Bronchial epithelial cell (primary cell): ENCODE measurements around the gene CAB39. TPM values are rescaled to one million over a fixed set of nuclear protein-coding genes. Genes with fewer than 3 reads are reported as not detected.
A peak's percentile ranks its signal among the peaks of the same experiment; 100 is the strongest.

Experiments
- DNase-seq: peaks from one replicate; pipeline ENCODE4 v3.0.0-alpha.2; 2010; ENCODE audit warnings: low read depth
- FAIRE-seq: peaks from 2 replicates; lab custom pipeline; 2011; peaks lifted over from hg19 to GRCh38; lab: Jason Lieb, UNC
- H3K27me3 ChIP-seq: 2 replicates; pipeline ENCODE4 v1.5.1; 2011; ENCODE audit warnings: low read length; ENCODE audit not compliant: control insufficient read depth, insufficient read depth
- H3K36me3 ChIP-seq: 2 replicates; pipeline ENCODE4 v1.5.1; 2011; ENCODE audit warnings: low read length; ENCODE audit not compliant: control insufficient read depth, insufficient read depth
- H3K4me3 ChIP-seq: 2 replicates; pipeline ENCODE4 v1.5.1; 2011; ENCODE audit warnings: mild to moderate bottlenecking, low read depth, low read length, control low read depth
- CTCF ChIP-seq: IDR thresholded peaks from 2 replicates; pipeline ENCODE4 v1.5.1; 2011; ENCODE audit warnings: mild to moderate bottlenecking, moderate library complexity, low read length, control low read depth, inconsistent platforms; ENCODE audit not compliant: insufficient read depth, severe bottlenecking
- total RNA-seq: library from RNA; depleted of rRNA; stranded (reverse); fragments of >200 nt; gene quantifications from 2 replicates; pipeline ENCODE4 v1.2.1, GENCODE V29; 2014

Gene CAB39
- total RNA-seq, 1 donor from 2014 or later, result 87.4 TPM

GRCh38 chr2:230829959-230830358 is 117.3 kb downstream of the CAB39 start:
- H3K36me3 ChIP-seq, result no peaks in the 10 kb centered on the region
- no peak for FAIRE-seq
- no peak for TF ChIP-seq CTCF
- DNase-seq, result no peak
- no peak overlapping the region for H3K4me3 ChIP-seq
- peaks cover 2% of the 10 kb centered on the region for H3K27me3 ChIP-seq

- Histone ChIP-seq H3K4me3 (no peak overlapping the region), H3K27me3 (peaks cover 2% of the 10 kb centered on the region), H3K36me3 (no peaks in the 10 kb centered on the region)
- FAIRE-seq, result no peak
- DNase-seq, result no peak
- no peak for TF ChIP-seq CTCF
Observed at GRCh38 chr2:230830428-230830827, 117.8 kb downstream of the CAB39 start.

GRCh38 chr2:230840301-230840700 is 127.7 kb downstream of the CAB39 start:
- Histone ChIP-seq H3K36me3 (no peaks in the 10 kb centered on the region), H3K27me3 (peaks cover 3% of the 10 kb centered on the region), H3K4me3 (no peak overlapping the region)
- FAIRE-seq, result no peak
- no peak for TF ChIP-seq CTCF
- DNase-seq, result no peak

GRCh38 chr2:230842473-230842872 is 129.8 kb downstream of the CAB39 start:
- FAIRE-seq (no peak), DNase-seq (peak; percentile 29)
- Histone ChIP-seq H3K27me3 (peaks cover 3% of the 10 kb centered on the region), H3K4me3 (no peak overlapping the region), H3K36me3 (no peaks in the 10 kb centered on the region)
- TF ChIP-seq CTCF, result no peak

- DNase-seq (no peak), FAIRE-seq (no peak)
- no peak overlapping the region for H3K4me3 ChIP-seq
- peaks cover 3% of the 10 kb centered on the region for H3K27me3 ChIP-seq
- H3K36me3 ChIP-seq, result no peaks in the 10 kb centered on the region
- no peak for TF ChIP-seq CTCF
Observed at GRCh38 chr2:230843132-230843531, 130.5 kb downstream of the CAB39 start.

- DNase-seq (no peak), FAIRE-seq (no peak)
- no peak overlapping the region for H3K4me3 ChIP-seq
- TF ChIP-seq CTCF, result no peak
- H3K27me3 ChIP-seq, result peaks cover 3% of the 10 kb centered on the region
- H3K36me3 ChIP-seq, result no peaks in the 10 kb centered on the region
Observed at GRCh38 chr2:230846360-230846759, 133.7 kb downstream of the CAB39 start.
